Colonic mucosa (tissue), 4 donors: ENCODE results near the gene KMT2E. TPM values are rescaled to one million over a fixed set of nuclear protein-coding genes. Genes with fewer than 3 reads are reported as not detected.

Experiments
- DNase-seq: peaks from one replicate; pipeline ENCODE4 v3.0.0-alpha.2; 2020
- H3K27ac ChIP-seq: fragments of 200-600 bp; one replicate; pipeline ENCODE4 v1.8.0; 2021
- H3K27me3 ChIP-seq: fragments of 200-600 bp; one replicate; pipeline ENCODE4 v1.8.0; 2021
- H3K36me3 ChIP-seq: fragments of 200-600 bp; one replicate; pipeline ENCODE4 v1.8.0; 2021
- H3K4me1 ChIP-seq: fragments of 200-600 bp; one replicate; pipeline ENCODE4 v1.8.0; 2021; ENCODE audit warnings: mild to moderate bottlenecking
- H3K4me3 ChIP-seq: fragments of 200-600 bp; one replicate; pipeline ENCODE4 v1.8.0; 2021
- H3K9ac ChIP-seq, 2 donors: one replicate each; pipeline ENCODE4 v1.7.0; 2013; ENCODE audit warnings: control low read depth in 2 of 2, low read depth in 2 of 2, low read length in 2 of 2
- H3K9me3 ChIP-seq: fragments of 200-600 bp; one replicate; pipeline ENCODE4 v1.8.0; 2021
- CTCF ChIP-seq: fragments of 200-600 bp; IDR thresholded peaks from one replicate; pipeline ENCODE4 v1.8.0; 2022; ENCODE audit warnings: antibody characterized with exemption, mild to moderate bottlenecking
- intact Hi-C: fragments of 100-400 bp; cut with DNase I; formaldehyde crosslinking; loops from one replicate; pipeline ENCODE4 v1.14.1; 2022
- total RNA-seq, 2 donors: library from RNA; stranded (reverse); fragmentation: NEBNext Ultra II Directional in 1 of 2; extraction: Animal tissue kit (Norgen Biotek cat#: 25700) in 1 of 2; gene quantifications; one replicate each; pipeline ENCODE4 v1.2.1, GENCODE V29; 2021
- donor health status: healthy.
- donor health status: DM: no; HTN: no; CAD: no.
- donor health status: DM: no; HTN: no; CAD: no.

The KMT2E gene
- total RNA-seq, 2 donors from 2014 or later, result 78.6 to 116 TPM

- DNase-seq, result no peak
- Histone ChIP-seq H3K36me3 (peaks cover 12% of the 10 kb centered on the region), H3K9ac (no peak overlapping the region), H3K9me3 (no peaks in the 10 kb centered on the region), H3K27me3 (no peaks in the 10 kb centered on the region), H3K27ac (no peak overlapping the region), H3K4me1 (no peaks in the 10 kb centered on the region), H3K4me3 (no peak overlapping the region)
- intact Hi-C loops, result loop anchor here (10.0 kb wide), 1 partner anchor 73 kb away; no protein-coding TSS in a partner anchor
- no peak for TF ChIP-seq CTCF
Observed at GRCh38 chr7:105067691-105068090, 53.7 kb downstream of the KMT2E start.

- H3K4me1 ChIP-seq, result no peaks in the 10 kb centered on the region
- intact Hi-C loops, result loop anchor here (10.0 kb wide), 1 partner anchor 74 kb away; no protein-coding TSS in a partner anchor
- no peaks in the 10 kb centered on the region for H3K9me3 ChIP-seq
- no peak overlapping the region for H3K4me3 ChIP-seq
- TF ChIP-seq CTCF, result no peak
- H3K36me3 ChIP-seq, result peaks cover 12% of the 10 kb centered on the region
- no peak overlapping the region for H3K27ac ChIP-seq
- no peak overlapping the region for H3K9ac ChIP-seq
- no peak for DNase-seq
- H3K27me3 ChIP-seq, result no peaks in the 10 kb centered on the region
Observed at GRCh38 chr7:105068886-105069285, 54.9 kb downstream of the KMT2E start.

GRCh38 chr7:105073143-105073542 lies 59.1 kb downstream of the KMT2E start:
- H3K4me3 ChIP-seq, result no peak overlapping the region
- H3K27me3 ChIP-seq, result no peaks in the 10 kb centered on the region
- no peak for TF ChIP-seq CTCF
- H3K4me1 ChIP-seq, result no peaks in the 10 kb centered on the region
- peaks cover 23% of the 10 kb centered on the region for H3K36me3 ChIP-seq
- no peaks in the 10 kb centered on the region for H3K9me3 ChIP-seq
- no peak for DNase-seq
- H3K27ac ChIP-seq, result no peak overlapping the region
- H3K9ac ChIP-seq, result no peak overlapping the region
- intact Hi-C loops, result loop anchor here (5.0 kb wide), 1 partner anchor 34 kb away; no protein-coding TSS in a partner anchor

- intact Hi-C loops, result no loop called here
Observed at GRCh38 chr7:105079348-105079747, 65.3 kb downstream of the KMT2E start.

GRCh38 chr7:105084581-105084980 lies 70.6 kb downstream of the KMT2E start:
- no peak for DNase-seq
- H3K4me1 ChIP-seq, result no peaks in the 10 kb centered on the region

More at GRCh38 chr7:105079348-105079747, 65.3 kb downstream of the KMT2E start:
- no peak for DNase-seq
- Histone ChIP-seq H3K27ac (no peak overlapping the region), H3K4me3 (no peak overlapping the region), H3K27me3 (no peaks in the 10 kb centered on the region), H3K4me1 (no peaks in the 10 kb centered on the region), H3K36me3 (peaks cover 17% of the 10 kb centered on the region), H3K9me3 (no peaks in the 10 kb centered on the region), H3K9ac (no peak overlapping the region)
- TF ChIP-seq CTCF, result no peak

More at GRCh38 chr7:105084581-105084980, 70.6 kb downstream of the KMT2E start:
- no peaks in the 10 kb centered on the region for H3K9me3 ChIP-seq
- no peak overlapping the region for H3K9ac ChIP-seq
- H3K36me3 ChIP-seq, result peaks cover 8% of the 10 kb centered on the region
- TF ChIP-seq CTCF, result no peak
- H3K4me3 ChIP-seq, result no peak overlapping the region
- intact Hi-C loops, result no loop called here
- H3K27ac ChIP-seq, result no peak overlapping the region
- H3K27me3 ChIP-seq, result no peaks in the 10 kb centered on the region
